HG03064 (cell line): Measurements from ENCODE around the gene NARS2.
"Not testable (repeated sequence)": the region's sequence is repeated elsewhere in the genome, so short reads cannot be mapped to it uniquely, and the experiment has no call there.

ENCODE experiments used
- ATAC-seq: cut with Tn5 transposase; IDR thresholded peaks from one replicate; pipeline ENCODE4 v1.9.1; 2021; ENCODE audit warnings: low read depth; ENCODE audit not compliant: unreplicated experiment

Gene NARS2

GRCh38 chr11:78577495-78577894, 2.8 kb upstream of the NARS2 start:
- ATAC-seq, result no peak

- no peak for ATAC-seq
Measured at GRCh38 chr11:78576549-78577097, 2.0 kb upstream of the NARS2 start.

- no peak for ATAC-seq
Measured at GRCh38 chr11:78575478-78575877, 814 bp upstream of the NARS2 start.

GRCh38 chr11:78573681-78574080, 983 bp downstream of the NARS2 start:
- no peak for ATAC-seq

GRCh38 chr11:78573271-78573670, 1.4 kb downstream of the NARS2 start:
- ATAC-seq, result no peak

- ATAC-seq, result no peak
Measured at GRCh38 chr11:78572394-78572793, 2.3 kb downstream of the NARS2 start.

GRCh38 chr11:78570031-78570430, 4.6 kb downstream of the NARS2 start:
- no peak for ATAC-seq

- no peak for ATAC-seq
Measured at GRCh38 chr11:78567209-78567608, 7.5 kb downstream of the NARS2 start.

- ATAC-seq, result no peak
Measured at GRCh38 chr11:78564490-78565467, 9.9 kb downstream of the NARS2 start.

GRCh38 chr11:78564037-78564436, 10.6 kb downstream of the NARS2 start:
- not testable (repeated sequence) for ATAC-seq

- not testable (repeated sequence) for ATAC-seq
Measured at GRCh38 chr11:78563090-78563489, 11.6 kb downstream of the NARS2 start.

GRCh38 chr11:78562398-78562797, 12.3 kb downstream of the NARS2 start:
- ATAC-seq, result no peak

GRCh38 chr11:78560826-78561484, 13.7 kb downstream of the NARS2 start:
- no peak for ATAC-seq

- no peak for ATAC-seq
Measured at GRCh38 chr11:78560153-78560552, 14.5 kb downstream of the NARS2 start.

GRCh38 chr11:78557236-78557635, 17.4 kb downstream of the NARS2 start:
- ATAC-seq, result no peak

GRCh38 chr11:78555592-78555991, 19.1 kb downstream of the NARS2 start:
- no peak for ATAC-seq

- no peak for ATAC-seq
Measured at GRCh38 chr11:78552881-78553280, 21.8 kb downstream of the NARS2 start.

GRCh38 chr11:78552139-78552538, 22.5 kb downstream of the NARS2 start:
- ATAC-seq, result not testable (repeated sequence)

- ATAC-seq, result no peak
Measured at GRCh38 chr11:78551066-78551465, 23.6 kb downstream of the NARS2 start.

- ATAC-seq, result no peak
Measured at GRCh38 chr11:78549624-78550409, 24.8 kb downstream of the NARS2 start.
